Panc1 (cell line): Measurements from ENCODE around the gene CDK5RAP2.

ENCODE experiments used
- POLR2AphosphoS5 ChIP-seq: IDR thresholded peaks from 2 replicates; pipeline ENCODE4 v1.6.1; 2012; ENCODE audit warnings: mild to moderate bottlenecking, low read depth, low read length, moderate library complexity
- SIN3A ChIP-seq: IDR thresholded peaks from 2 replicates; pipeline ENCODE4 v1.6.1; 2012; ENCODE audit warnings: low read depth, mild to moderate bottlenecking, low read length, moderate library complexity, borderline replicate concordance; ENCODE audit not compliant: insufficient read depth
- TF ChIP-seq, protein P1 (sequence below): fragments of 450-650 bp; IDR thresholded peaks from 2 replicates; pipeline ENCODE4 v1.5.1; 2017; ENCODE audit warnings: mild to moderate bottlenecking

DNA sequence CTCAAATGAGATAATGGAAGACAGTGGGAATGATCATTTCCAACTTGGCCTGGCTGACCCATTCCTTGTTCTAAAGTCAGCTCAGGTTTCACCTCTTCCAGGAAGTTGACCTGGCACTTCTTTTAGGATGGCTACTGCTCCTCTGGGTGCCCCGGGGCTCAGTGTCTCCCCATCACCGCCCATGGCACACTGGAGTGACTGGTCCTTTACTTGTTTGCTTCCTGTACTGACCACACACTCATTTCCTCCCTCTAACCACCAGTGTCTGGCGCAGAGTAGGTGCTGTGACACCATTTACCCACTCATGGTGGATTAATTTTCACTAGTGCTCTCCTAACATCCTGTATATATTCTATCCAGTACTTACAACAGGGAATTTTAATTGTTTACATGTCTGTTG is 183.5 kb downstream of the CDK5RAP2 start:
- TF ChIP-seq SIN3A: no peak
- TF ChIP-seq, protein P1, sequence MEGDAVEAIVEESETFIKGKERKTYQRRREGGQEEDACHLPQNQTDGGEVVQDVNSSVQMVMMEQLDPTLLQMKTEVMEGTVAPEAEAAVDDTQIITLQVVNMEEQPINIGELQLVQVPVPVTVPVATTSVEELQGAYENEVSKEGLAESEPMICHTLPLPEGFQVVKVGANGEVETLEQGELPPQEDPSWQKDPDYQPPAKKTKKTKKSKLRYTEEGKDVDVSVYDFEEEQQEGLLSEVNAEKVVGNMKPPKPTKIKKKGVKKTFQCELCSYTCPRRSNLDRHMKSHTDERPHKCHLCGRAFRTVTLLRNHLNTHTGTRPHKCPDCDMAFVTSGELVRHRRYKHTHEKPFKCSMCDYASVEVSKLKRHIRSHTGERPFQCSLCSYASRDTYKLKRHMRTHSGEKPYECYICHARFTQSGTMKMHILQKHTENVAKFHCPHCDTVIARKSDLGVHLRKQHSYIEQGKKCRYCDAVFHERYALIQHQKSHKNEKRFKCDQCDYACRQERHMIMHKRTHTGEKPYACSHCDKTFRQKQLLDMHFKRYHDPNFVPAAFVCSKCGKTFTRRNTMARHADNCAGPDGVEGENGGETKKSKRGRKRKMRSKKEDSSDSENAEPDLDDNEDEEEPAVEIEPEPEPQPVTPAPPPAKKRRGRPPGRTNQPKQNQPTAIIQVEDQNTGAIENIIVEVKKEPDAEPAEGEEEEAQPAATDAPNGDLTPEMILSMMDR: no peak
- no peak for TF ChIP-seq POLR2AphosphoS5
